CD4-positive, alpha-beta T cell treated with Interferon alpha-2 for 1 hour (primary cell): ENCODE data around the gene HJV.

Experiments used
- DNase-seq, 2 donors: peaks; one replicate each; pipeline ENCODE4 v3.0.0-alpha.2; 2020 to 2022

The HJV gene

GRCh38 chr1:145992502-145992936 is 29.0 kb downstream of the HJV start:
- DNase-seq, result no peak

GRCh38 chr1:145991735-145992412 is 29.7 kb downstream of the HJV start:
- DNase-seq, result peak in 1 of 2 donors; percentile 48

DNA sequence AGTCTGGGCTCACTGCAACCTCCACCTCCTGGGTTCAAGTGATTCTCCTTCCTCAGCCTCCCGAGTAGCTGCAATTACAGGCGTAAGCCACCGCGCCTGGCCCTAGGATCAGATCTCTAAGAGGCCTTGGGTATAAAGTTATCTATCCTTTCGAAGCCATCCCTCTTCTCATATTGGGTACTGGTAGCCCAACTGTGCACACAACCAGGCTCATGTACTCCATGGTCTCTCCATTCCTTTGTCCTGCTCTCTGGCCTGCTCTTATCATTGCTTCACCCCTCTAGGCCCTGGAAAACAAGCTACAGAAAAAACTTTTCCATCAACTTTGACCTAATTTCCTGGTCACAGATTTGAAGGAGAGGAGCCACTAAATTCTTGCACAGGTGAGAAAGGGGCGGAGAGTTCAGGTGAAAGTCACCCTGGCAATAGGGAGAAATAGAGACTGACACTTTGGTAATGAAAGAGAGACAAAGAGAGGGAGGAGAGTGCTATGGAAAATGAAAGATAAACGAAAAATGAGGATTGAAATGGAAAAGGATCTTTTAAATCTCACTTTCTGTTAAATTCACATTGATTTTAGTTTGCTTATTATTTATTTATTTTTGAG is 31.2 kb downstream of the HJV start:
- peak in 1 of 2 donors; percentile 50 for DNase-seq

GRCh38 chr1:145988773-145989172 is 32.8 kb downstream of the HJV start:
- DNase-seq, result peak in 1 of 2 donors; percentile 46

DNA sequence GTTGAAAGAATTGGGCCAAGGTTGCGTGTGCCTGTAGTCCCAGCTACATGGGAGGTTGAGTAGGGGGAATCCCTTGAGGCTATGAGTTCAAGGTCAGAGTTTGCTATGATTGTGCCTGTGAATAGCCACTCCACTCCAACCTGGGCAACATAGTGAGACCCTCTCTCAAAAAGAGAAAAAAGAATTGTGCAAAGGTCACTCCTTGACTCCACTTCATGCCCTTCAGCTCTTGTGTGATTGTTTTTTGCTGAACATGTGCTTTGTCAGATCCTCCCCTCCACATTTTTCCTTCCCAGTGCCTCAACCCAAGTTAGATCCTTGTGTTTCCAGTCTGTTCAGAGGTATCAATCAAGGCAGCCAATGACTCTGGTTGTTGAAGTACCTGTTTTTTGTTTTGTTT is 33.6 kb downstream of the HJV start:
- no peak for DNase-seq

- no peak for DNase-seq
Observed at GRCh38 chr1:145986551-145986950, 35.0 kb downstream of the HJV start.

GRCh38 chr1:145985502-145986439 is 35.8 kb downstream of the HJV start:
- peak in 1 of 2 donors; percentile 27 for DNase-seq

DNA sequence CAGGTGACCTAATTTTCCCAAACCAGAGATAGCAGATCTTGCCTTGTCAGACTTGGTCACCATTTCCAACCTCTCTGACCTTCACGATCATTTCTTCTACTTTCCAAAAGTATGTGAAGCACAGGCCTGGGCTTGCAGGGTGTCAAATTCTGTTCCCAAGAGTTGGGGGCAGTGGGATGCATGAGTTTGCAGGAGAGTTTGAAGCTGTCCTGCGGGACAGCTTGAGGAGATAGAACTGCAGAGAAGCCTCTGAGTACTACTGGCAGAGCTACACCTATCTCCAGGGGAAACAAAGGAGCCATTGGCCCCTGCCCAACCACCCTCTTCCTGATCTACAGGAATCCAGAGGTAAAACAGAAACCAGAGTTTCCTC is 36.4 kb downstream of the HJV start:
- no peak for DNase-seq

GRCh38 chr1:145983960-145984830 is 37.3 kb downstream of the HJV start:
- peak in 1 of 2 donors; percentile 57 for DNase-seq

DNA sequence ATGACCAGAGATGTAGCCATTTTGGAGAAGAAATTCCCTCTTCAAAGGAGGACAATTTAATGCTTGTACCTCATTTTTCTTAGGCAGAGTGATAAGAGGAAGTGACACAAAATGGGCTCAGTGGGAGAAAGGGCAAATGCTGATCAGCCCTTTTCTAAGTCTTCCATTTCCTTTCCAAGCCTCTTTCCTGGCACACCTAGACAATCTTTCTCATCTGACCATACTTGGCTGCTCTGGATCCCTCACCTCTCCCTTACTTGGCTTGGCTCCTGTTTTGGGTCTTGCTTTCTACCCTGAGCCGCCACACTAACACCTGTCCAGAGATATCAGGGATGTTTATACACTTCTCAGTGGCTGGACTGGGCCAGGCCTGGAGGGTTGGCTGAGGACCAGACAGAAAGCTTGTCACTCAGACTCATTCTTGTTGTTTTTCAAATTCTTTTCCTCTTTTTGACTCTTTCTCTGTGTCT is 38.3 kb downstream of the HJV start:
- DNase-seq, result no peak

DNA sequence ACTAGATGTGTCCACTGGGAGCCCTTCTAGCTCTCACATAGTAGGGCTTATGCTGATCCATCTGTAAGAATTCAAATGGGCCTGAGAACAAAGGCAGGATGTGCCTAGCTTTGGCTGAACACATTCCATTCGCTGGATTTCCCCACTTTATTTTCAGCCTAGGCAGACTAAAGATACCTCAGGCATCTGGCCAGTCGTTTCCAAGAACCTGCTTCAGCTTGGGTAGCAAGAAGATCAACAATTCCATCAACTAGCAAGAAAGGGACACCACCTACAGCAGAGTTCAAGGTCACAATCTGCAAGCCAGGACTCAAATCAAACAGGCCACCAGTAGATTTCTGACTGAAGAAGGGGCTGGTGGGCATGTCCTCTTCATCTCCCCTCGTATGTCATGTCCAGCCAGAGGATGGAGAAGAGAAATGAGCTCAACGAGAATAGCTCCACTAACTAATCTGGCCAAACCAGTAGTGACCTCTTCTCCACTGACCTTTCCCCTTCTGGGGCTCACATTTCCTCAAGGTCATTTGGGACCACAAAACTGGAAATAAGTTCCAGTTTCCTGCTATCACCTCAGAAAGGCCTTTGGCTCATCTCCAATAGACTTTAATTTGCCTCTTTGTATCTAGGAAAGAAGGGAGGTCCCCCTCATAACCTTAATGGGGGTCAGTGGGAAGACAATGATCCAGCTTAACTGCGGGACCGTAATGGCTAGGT is 39.4 kb downstream of the HJV start:
- no peak for DNase-seq

GRCh38 chr1:145980457-145980994 is 41.0 kb downstream of the HJV start:
- DNase-seq, result no peak

DNA sequence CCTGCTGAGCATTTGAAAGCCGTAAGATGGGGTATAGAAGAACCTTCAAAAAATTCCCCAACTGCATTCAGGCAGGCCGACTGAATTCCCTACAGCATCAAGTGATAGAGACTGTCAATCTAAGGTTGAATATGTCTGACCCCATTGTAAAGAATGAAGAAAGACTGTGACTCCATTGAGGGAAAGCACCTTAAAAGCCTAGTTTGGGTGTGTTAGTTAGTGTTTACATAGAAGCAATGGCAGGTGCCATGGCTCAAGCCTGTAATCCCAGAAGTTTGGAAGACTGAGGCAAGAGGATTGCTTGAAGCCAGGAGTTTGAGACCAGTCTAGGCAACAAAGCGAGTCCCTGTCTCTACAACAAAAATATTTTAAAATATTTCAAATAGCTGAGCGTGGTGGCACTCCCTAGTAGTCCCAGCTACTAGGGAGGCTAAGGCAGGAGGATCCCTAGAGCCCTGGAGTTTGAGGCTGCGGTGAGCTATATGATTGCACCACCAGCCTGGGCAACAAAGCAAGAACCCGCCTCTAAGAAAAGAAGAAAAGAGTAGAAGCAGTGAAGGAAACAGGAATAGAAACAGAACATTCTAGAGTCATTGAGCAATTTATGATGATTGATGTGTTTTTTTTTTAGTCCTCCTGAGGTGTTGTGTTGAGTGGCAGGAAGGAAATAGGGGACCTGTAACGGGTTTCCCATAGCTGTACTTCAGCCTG is 41.6 kb downstream of the HJV start:
- DNase-seq, result peak; percentile 56 to 70

- peak; percentile 93 to 94 for DNase-seq
Observed at GRCh38 chr1:145978854-145979745, 42.4 kb downstream of the HJV start.

DNA sequence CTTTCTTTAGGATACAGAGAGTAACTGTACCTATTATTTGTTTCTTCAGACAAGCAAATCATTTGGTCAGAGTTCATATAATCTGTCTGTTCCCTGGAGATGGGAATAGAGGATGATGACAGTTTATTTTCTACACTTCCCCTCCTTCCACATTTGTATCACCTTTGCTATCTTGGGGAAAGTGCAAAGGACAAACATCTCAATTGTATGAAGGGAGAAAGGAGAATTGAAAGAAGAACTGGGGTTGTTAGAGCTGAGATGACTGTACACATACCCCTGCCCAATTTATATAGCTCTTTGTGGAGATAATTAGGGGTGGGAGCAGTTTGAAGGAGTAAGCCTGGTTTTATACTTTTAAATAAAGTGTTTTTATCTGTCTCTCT is 43.1 kb downstream of the HJV start:
- DNase-seq, result no peak

DNA sequence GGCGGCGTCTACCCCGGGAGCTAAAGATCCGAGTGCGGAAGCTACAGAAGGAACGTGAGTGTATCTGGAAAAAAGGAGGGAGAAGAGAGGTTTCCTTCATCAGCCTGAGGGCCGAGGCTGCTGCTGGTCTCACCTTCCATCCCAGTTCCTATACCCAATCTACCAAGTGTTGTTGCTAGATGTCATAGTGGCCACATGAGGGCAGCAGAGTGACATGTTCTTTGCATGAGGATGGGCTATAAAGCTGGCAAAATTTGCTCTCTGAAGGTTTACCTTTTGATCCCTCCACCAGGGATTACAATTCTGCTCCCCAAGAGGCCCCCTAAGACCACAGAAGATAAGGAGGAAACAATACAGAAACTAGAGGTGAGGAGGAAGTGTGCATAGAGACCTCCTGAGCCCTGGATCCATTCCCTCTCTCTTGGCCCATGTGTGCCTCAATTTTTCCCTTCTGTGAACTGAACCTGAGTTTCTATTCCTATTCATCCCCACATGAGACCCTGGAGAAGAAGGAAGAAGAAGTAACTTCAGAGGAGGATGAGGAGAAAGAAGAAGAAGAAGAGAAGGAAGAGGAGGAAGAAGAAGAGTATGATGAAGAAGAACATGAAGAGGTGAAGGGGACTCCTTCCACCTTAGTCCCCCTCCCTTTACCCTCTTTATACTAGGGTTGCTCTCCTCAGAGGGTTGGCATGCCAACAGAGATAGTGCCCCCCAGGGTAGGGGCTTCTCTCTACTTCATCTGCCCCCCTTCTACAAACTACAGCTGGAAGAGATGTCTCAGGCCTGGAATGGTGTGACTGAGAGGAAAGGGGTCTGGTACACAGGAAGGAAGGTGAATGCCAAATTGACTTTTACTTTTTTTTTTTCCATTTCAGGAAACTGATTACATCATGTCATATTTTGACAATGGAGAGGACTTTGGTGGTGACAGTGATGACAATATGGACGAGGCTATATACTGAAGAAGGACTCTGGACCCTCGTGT is 43.8 kb downstream of the HJV start:
- peak; percentile 85 to 88 for DNase-seq

GRCh38 chr1:145977016-145977415 is 44.5 kb downstream of the HJV start:
- DNase-seq, result no peak

- no peak for DNase-seq
Observed at GRCh38 chr1:145975216-145975615, 46.3 kb downstream of the HJV start.
